Gastroesophageal sphincter (tissue), 3 donors: ENCODE data around the gene CD53.
"Not testable (repeated sequence)": the region's sequence is repeated elsewhere in the genome, so short reads cannot be mapped to it uniquely, and the experiment has no call there.

Experiments
- CTCF ChIP-seq, 4 experiments: fragments of 200-600 bp in 2 of 4; fragments of 450-650 bp in 2 of 4; sonication (generic) in 1 of 4; IDR thresholded peaks; one replicate each; pipeline ENCODE4 v1.5.1; 2017 to 2019; ENCODE audit warnings: antibody characterized with exemption in 4 of 4, mild to moderate bottlenecking in 2 of 4, moderate library complexity in 2 of 4
- EP300 ChIP-seq: sonication (generic); formaldehyde crosslinking; IDR thresholded peaks from one replicate; pipeline ENCODE4 v1.6.1; 2017; ENCODE audit warnings: antibody characterized with exemption, mild to moderate bottlenecking
- POLR2A ChIP-seq, 2 donors: fragments of 450-650 bp; IDR thresholded peaks; one replicate each; pipeline ENCODE4 v1.6.1; 2017; ENCODE audit warnings: antibody characterized with exemption in 2 of 2, mild to moderate bottlenecking in 2 of 2, moderate library complexity in 1 of 2

DNA sequence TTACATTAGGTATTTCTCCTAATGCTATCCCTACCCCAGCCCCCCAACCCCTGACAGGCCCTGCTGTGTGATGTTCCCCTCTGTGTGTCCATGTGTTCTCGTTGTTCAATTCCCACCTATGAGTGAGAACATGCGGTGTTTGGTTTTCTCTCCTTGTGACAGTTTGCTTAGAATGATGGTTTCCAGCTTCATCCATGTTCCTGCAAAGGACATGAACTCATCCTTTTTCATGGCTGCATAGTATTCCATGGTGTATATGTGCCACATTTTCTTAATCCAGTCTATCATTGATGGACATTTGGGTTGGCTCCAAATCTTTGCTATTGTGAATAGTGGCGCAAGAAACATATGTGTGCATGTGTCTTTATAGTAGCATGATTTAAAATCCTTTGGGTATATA, 58.1 kb downstream of the CD53 start:
- not testable (repeated sequence) for TF ChIP-seq EP300; CTCF (IDR thresholded peaks at IDR 0.05); POLR2A (IDR thresholded peaks at IDR 0.05)
